ENCODE results near the gene ANKRD65.
"Not testable (repeated sequence)": the region's sequence is repeated elsewhere in the genome, so short reads cannot be mapped to it uniquely, and the experiment has no call there.

The ANKRD65 gene

DNA sequence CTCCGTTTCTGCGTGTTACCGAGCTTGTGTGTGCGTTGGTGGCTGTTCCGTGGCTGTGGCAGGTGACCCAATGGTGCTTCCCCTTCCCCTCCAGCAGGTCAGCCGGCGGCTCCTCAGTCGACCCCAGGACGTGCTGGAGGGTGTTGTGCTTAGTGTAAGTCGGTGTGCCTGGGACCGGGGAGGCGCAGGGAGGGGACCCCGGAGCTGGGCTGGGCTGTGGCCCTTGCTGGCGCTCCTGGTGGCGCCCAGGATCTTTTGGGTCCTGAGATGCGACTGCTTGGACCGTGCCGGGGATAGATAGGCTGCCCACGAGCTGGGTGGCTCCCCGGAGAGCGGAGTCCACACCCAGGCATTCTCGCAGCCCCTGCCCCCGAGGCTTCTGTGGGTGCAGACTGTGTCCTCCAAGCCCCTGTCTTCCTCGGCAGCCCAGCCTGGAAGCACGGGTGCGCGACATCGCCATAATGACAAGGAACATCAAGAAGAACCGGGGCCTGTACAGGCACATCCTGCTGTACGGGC, 34.3 kb upstream of the ANKRD65 start:
- TF ChIP-seq, protein P1, sequence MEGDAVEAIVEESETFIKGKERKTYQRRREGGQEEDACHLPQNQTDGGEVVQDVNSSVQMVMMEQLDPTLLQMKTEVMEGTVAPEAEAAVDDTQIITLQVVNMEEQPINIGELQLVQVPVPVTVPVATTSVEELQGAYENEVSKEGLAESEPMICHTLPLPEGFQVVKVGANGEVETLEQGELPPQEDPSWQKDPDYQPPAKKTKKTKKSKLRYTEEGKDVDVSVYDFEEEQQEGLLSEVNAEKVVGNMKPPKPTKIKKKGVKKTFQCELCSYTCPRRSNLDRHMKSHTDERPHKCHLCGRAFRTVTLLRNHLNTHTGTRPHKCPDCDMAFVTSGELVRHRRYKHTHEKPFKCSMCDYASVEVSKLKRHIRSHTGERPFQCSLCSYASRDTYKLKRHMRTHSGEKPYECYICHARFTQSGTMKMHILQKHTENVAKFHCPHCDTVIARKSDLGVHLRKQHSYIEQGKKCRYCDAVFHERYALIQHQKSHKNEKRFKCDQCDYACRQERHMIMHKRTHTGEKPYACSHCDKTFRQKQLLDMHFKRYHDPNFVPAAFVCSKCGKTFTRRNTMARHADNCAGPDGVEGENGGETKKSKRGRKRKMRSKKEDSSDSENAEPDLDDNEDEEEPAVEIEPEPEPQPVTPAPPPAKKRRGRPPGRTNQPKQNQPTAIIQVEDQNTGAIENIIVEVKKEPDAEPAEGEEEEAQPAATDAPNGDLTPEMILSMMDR (IDR thresholded peaks at IDR 0.05; ENCODE audit: extremely low read depth, missing control alignments), result no peak
- no peak for DNase-seq (ENCODE audit: low spot score)

DNA sequence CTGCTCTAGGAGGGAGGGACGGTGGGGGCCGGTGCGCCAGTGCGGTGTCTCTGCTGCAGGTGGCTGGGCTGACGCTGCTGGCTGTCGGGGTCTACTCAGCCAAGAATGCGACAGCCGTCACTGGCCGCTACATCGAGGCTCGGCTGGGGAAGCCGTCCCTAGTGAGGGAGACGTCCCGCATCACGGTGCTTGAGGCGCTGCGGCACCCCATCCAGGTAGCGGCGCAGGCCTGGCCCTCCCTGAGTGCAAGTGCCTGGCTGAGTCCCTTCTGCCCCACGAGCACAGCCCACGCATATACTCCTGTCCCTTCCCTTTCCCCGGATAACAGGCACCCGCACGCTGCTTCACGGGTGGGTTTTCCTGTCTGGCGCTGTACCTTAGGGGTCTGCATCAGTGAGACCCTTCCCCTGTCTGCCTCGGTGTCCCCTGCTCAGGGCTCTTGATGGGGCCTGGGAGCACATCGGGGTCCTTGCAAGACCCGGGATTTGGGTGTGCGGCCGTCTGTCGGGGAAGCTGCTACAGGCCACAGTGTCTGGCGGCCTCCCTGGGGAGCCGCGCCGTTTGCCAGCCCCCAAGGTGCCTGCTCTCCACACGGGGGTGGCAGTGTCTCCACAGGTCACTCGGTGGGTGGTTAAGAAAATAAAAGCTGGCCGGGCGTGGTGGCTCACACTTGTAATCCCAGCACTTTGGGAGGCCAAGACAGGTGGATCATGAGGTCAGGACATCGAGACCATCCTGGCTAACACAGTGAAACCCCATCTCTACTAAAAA, 33.4 kb upstream of the ANKRD65 start:
- not testable (repeated sequence) for DNase-seq (ENCODE audit: low spot score)

DNA sequence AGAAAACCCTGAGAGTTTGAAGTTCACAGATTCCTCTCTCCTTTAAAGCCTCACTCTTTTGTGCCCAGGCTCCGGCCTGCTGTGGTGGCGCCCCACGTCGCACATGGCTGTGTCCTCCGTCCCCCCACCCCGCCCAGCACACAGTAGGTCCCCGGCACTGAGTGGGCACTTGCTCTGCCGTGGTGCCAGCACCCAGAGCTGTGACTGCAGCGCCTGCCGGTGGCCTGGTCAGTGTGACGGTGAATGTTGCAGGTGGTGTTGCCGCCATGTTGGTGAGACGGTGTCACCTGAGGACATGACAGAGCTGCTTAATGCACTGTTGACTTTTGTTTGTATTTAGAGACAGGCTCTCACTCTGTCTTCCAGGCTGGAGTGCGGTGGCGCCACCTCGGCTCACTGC, 31.8 kb upstream of the ANKRD65 start:
- TF ChIP-seq, protein P1 (IDR thresholded peaks at IDR 0.05; ENCODE audit: extremely low read depth, missing control alignments), result no peak
- DNase-seq (ENCODE audit: low spot score), result no peak

DNA sequence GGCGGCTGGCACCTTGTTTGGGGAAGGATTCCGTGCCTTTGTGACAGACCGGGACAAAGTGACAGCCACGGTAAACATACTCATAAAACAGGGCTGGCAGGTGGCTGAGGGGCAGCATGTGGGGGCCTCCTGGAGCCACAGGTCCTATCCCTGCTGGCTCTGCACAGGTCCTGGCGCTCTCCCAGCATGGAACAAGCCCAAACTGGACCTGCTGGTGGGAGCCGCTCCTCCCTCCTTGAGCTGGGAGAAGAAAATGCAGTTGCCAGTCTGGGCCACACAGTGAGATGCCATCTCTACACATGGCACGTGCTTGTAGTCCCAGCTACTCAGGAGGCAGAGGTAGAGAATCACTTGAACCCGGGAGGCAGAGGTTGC, 31.3 kb upstream of the ANKRD65 start:
- not testable (repeated sequence) for DNase-seq (ENCODE audit: low spot score)

DNA sequence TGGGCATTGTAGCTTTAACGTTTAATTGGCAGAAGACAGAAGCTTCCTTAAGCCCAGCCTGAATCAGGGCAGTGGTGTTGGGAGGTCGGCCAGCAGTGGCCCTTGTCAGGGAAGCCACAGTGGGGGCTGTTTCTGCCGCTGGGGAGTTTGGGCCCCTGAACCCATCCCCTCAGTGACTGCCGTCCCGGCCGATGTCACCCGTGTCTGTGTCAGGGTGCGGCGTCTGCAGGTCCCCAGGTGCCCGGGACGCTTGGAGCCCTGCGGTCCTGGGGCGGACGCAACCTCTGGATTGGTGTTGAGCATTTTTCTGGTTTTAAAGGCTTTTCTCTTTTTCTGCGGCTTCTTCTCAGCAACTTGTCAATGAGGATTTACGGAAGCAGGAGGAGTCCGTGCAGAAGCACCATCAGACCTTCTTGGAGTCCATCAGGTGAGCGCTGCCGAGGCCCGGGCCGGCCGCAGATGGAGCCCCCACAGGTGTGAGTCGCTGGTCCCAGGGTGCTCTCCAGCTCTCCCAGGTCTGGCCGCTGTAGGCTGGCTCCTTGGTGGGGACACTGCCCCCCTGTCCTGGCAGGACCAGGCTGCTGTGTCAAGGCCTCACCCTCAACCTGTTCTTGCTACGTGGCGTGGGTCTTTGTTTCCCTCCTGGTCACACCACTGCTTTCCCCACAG, 30.8 kb upstream of the ANKRD65 start:
- DNase-seq (ENCODE audit: low spot score), result no peak
- TF ChIP-seq, protein P1 (IDR thresholded peaks at IDR 0.05; ENCODE audit: extremely low read depth, missing control alignments), result no peak

DNA sequence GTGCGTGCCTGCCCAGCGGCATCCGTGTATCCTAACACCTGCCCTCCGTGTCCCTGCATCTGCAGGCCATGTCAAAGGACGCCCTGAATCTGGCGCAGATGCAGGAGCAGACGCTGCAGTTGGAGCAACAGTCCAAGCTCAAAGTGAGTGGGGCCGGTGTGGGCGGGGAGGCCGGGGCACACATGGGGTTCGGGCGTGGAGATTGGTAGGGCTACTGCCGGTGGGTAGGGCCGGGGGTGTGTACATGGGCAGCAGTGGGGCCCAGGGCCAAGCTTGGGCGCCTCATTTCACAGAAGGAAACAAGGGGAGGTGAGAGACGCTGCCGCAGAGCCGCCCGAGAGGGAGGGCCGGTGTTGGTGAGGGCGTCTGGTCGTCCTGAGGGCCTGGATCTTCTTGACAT, 29.5 kb upstream of the ANKRD65 start:
- not testable (repeated sequence) for DNase-seq (ENCODE audit: low spot score)

DNA sequence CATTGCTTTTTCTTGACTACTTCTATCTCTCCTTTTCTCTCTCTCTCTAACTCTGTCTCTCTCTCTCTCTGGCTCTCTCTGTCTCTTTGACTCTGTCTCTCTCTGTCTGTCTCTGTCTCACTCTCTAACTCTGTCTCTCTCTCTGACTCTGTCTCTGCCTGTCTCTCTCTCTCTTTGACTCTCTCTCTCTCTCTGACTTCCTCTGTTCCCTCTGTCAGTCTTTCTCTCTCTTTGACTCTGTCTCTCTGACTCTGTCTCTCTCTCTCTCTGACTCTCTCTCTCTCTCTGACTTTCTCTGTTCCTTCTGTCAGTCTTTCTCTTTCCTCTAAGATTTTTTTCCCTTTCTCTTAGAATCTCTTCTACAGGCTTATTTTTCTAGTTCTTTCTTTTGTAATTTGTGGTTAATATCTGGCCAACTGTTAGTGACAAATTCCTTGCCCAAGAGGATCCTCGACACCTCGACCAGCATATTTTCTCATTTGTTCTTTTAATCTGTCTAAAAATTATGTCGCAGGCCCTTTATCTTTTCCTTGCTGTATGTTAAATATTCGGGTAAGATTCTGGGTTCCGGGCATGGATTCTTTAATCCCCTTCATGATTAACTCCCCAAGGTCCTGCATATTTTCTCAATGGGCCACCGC, 28.1 kb upstream of the ANKRD65 start, which contains the start of gene ATAD3C:
TSS of gene ATAD3C (plus strand) at position 591 of the 641 bp plus-strand sequence. CDS start 995 bp downstream, outside the sequence.
- TF ChIP-seq, protein P1 (IDR thresholded peaks at IDR 0.05; ENCODE audit: extremely low read depth, missing control alignments), result no peak
- no peak for DNase-seq (ENCODE audit: low spot score)

DNA sequence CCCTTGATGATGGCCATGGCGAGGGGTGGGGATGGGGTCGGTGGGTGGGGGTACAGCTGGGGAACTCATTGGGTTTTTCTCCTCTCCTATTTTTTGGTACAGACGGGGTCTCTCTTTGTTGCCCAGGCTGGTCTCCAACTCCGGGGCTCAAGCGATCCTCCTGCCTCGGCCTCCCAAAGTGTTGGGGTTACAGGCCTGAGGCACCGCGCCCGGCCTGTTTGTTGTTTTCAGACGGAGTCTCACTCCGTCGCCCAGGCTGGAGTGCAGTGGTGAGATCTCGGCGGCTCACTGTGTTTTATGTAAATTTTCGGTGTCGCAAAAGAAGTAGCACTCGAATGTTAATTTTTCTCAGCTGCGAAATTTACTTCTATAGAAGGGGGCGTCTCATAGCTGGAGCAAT, 25.6 kb upstream of the ANKRD65 start:
- not testable (repeated sequence) for DNase-seq (ENCODE audit: low spot score)

DNA sequence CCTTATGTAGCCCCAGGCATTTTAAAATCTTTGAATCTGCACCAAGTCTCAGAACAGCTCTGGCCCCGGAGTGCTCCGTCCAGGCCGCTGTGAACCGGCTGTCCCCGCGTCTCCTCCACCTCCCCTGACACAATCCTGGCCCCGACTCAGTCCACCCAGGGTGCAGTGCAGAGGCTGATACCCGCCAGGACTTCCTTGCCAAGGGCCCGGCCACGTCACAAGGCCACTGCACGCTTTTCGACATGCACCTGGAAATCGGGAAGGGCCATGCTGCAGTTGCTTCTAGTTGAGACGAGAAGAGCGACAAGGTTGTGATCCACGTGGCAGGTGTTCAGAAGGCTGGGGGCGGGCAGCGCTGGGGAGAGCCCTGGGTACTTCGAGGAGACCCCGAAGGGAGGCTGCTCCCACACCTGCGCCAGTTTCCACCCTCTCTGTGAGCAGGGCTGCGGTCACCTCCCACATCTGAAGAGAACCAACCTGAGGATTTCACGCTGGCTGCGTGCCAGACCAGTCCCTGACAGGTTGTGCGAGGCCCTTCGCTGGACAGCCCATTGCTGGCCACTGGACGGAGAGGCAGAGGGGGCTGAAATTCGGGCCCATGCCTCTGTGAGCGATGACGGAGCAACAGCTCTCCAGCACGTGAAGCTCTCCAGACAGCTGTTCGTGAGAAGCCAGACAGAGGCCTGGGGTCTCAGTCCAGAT, 21.1 kb upstream of the ANKRD65 start:
- no peak for DNase-seq (ENCODE audit: low spot score)
- TF ChIP-seq, protein P1 (IDR thresholded peaks at IDR 0.05; ENCODE audit: extremely low read depth, missing control alignments), result no peak
